Measurements from ENCODE around the gene NCK2. TPM values are rescaled to one million over a fixed set of nuclear protein-coding genes. Genes with fewer than 3 reads are reported as not detected.

NCK2 gene
- total and polyA plus RNA-seq, 10 of the 15 experiments (the other 5 are each of a cell fraction or from before 2014, with no cell fraction given): 1.2 to 30.9 (median 14.1) TPM

DNA sequence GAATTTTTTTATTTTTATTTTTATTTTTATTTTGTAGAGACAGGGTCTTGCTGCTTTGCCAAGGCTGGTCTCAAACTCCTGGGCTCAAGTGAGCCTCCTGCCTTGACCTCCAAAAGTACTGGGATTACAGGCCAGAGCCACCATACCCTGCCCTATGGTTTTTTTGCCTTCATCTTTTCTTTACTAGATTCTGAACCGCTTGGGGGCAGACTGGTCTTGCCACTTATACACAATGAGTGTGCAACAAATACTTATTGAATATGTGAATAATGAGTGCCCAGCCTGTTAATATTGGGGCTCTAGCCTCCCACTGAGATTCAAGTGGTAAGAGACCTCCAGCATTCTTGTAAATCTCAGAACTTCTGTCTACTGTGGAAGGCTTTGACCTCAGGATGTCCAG lies 3.9 kb downstream of the NCK2 start:
- no peak overlapping the region for H2AFZ ChIP-seq (ENCODE audit: control insufficient read depth, low read depth, low read length)
- ATAC-seq (peak; percentile 43), FAIRE-seq (no peak), DNase-seq (ENCODE audit: low read depth, low spot score) (no peak)
- ChIA-PET SMC1A (ENCODE audit: uncharacterized antibody, unreplicated experiment) (interaction anchor here (0.6 to 7.3 kb wide), 14 partner anchors 8 to 338 kb away, joined by 3 to 70 read pairs (median 4); no protein-coding TSS in a partner anchor), RAD21 (ENCODE audit: unreplicated experiment) (interaction anchor here (1.1 to 5.1 kb wide), 13 partner anchors 9 to 356 kb away, joined by 3 to 40 read pairs (median 4); no protein-coding TSS in a partner anchor), POLR2A (no interaction called here), CTCF (interaction anchor here (0.9 to 4.2 kb wide), 18 partner anchors 7 to 357 kb away, joined by 3 to 29 read pairs (median 4); no protein-coding TSS in a partner anchor)
- H3K4me2 ChIP-seq (ENCODE audit: control insufficient read depth, insufficient read depth): no peak overlapping the region; the same call in 1 of the 2 replicates
- H3K4me1 ChIP-seq (ENCODE audit: control insufficient read depth, insufficient read depth, low read length): peaks cover 35% of the 10 kb centered on the region
- H3K36me3 ChIP-seq (ENCODE audit: control insufficient read depth in 2 of 2, insufficient read depth in 2 of 2, low read length in 1 of 2): no peaks in the 10 kb centered on the region; a peak in 1 of 4 replicates
- H3K27ac ChIP-seq (ENCODE audit: control insufficient read depth, insufficient read depth): peak overlapping the region; percentile 79; the same call in 1 of the 2 replicates
- H3K27me3 ChIP-seq (replicated peaks in 1 of 2; ENCODE audit: control insufficient read depth in 2 of 2, insufficient read depth in 2 of 2, low read length in 1 of 2): no peaks in the 10 kb centered on the region
- intact Hi-C loops (cut with micrococcal nuclease; ENCODE audit: unreplicated experiment): loop anchor here (1.0 to 10.0 kb wide), 8 partner anchors 48 to 444 kb away; partner anchors contain the start of genes C2orf49 and UXS1
- no peak overlapping the region for H3K9ac ChIP-seq (ENCODE audit: control insufficient read depth, insufficient read depth, low read length)
- H3K4me3 ChIP-seq: 0 out of 2 replicates have a peak overlapping the region, but pooled peaks have one; percentile 81
- H4K20me1 ChIP-seq (ENCODE audit: control insufficient read depth, insufficient read depth): no peaks in the 10 kb centered on the region; the same call in none of the 2 replicates
- 16% methylated on average over 1 of the region's 1 CpG for WGBS (ENCODE audit: insufficient coverage, insufficient replicate concordance, low lambda C conversion rate, missing lambda C conversion rate)
- peaks cover 73% of the 10 kb centered on the region for H3K79me2 ChIP-seq (ENCODE audit: control insufficient read depth, insufficient read depth, low read length)
- in situ Hi-C loops (cut with MboI): no loop called here
- BruUV-seq (replicated peaks): no TSS peak
- H3K9me3 ChIP-seq (replicated peaks; ENCODE audit: control insufficient read depth, insufficient read depth, low read length): no peaks in the 10 kb centered on the region
- TF ChIP-seq NFYA (IDR thresholded peaks at IDR 0.05; ENCODE audit: borderline replicate concordance, low read depth, low read length): no peak
- no peak for TF ChIP-seq TBL1XR1 (IDR thresholded peaks at IDR 0.05; ENCODE audit: low read depth, low read length)
- no peak for TF ChIP-seq TARDBP (IDR thresholded peaks at IDR 0.05; ENCODE audit: borderline replicate concordance)
- TF ChIP-seq RFX5 (IDR thresholded peaks at IDR 0.05; ENCODE audit: low read depth, low read length): no peak
- TF ChIP-seq, protein P1, sequence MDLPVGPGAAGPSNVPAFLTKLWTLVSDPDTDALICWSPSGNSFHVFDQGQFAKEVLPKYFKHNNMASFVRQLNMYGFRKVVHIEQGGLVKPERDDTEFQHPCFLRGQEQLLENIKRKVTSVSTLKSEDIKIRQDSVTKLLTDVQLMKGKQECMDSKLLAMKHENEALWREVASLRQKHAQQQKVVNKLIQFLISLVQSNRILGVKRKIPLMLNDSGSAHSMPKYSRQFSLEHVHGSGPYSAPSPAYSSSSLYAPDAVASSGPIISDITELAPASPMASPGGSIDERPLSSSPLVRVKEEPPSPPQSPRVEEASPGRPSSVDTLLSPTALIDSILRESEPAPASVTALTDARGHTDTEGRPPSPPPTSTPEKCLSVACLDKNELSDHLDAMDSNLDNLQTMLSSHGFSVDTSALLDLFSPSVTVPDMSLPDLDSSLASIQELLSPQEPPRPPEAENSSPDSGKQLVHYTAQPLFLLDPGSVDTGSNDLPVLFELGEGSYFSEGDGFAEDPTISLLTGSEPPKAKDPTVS (IDR thresholded peaks at IDR 0.05; ENCODE audit: low read depth, low read length): no peak
- no peak for TF ChIP-seq WRNIP1 (IDR thresholded peaks at IDR 0.05; ENCODE audit: borderline replicate concordance, low read depth, low read length)
- TF ChIP-seq, protein P2, sequence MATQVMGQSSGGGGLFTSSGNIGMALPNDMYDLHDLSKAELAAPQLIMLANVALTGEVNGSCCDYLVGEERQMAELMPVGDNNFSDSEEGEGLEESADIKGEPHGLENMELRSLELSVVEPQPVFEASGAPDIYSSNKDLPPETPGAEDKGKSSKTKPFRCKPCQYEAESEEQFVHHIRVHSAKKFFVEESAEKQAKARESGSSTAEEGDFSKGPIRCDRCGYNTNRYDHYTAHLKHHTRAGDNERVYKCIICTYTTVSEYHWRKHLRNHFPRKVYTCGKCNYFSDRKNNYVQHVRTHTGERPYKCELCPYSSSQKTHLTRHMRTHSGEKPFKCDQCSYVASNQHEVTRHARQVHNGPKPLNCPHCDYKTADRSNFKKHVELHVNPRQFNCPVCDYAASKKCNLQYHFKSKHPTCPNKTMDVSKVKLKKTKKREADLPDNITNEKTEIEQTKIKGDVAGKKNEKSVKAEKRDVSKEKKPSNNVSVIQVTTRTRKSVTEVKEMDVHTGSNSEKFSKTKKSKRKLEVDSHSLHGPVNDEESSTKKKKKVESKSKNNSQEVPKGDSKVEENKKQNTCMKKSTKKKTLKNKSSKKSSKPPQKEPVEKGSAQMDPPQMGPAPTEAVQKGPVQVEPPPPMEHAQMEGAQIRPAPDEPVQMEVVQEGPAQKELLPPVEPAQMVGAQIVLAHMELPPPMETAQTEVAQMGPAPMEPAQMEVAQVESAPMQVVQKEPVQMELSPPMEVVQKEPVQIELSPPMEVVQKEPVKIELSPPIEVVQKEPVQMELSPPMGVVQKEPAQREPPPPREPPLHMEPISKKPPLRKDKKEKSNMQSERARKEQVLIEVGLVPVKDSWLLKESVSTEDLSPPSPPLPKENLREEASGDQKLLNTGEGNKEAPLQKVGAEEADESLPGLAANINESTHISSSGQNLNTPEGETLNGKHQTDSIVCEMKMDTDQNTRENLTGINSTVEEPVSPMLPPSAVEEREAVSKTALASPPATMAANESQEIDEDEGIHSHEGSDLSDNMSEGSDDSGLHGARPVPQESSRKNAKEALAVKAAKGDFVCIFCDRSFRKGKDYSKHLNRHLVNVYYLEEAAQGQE (IDR thresholded peaks at IDR 0.05; ENCODE audit: low read depth, low read length): no peak
- TF ChIP-seq ZNF24 (IDR thresholded peaks at IDR 0.05): no peak
- TF ChIP-seq, protein P3, sequence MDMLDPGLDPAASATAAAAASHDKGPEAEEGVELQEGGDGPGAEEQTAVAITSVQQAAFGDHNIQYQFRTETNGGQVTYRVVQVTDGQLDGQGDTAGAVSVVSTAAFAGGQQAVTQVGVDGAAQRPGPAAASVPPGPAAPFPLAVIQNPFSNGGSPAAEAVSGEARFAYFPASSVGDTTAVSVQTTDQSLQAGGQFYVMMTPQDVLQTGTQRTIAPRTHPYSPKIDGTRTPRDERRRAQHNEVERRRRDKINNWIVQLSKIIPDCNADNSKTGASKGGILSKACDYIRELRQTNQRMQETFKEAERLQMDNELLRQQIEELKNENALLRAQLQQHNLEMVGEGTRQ (IDR thresholded peaks at IDR 0.05; ENCODE audit: borderline replicate concordance, low read depth, low read length): no peak
- TF ChIP-seq, protein P4, sequence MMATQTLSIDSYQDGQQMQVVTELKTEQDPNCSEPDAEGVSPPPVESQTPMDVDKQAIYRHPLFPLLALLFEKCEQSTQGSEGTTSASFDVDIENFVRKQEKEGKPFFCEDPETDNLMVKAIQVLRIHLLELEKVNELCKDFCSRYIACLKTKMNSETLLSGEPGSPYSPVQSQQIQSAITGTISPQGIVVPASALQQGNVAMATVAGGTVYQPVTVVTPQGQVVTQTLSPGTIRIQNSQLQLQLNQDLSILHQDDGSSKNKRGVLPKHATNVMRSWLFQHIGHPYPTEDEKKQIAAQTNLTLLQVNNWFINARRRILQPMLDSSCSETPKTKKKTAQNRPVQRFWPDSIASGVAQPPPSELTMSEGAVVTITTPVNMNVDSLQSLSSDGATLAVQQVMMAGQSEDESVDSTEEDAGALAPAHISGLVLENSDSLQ (IDR thresholded peaks at IDR 0.05): no peak
- TF ChIP-seq ZNF274 (IDR thresholded peaks at IDR 0.05; ENCODE audit: insufficient read depth, insufficient read length): no peak
- TF ChIP-seq RAD21 (IDR thresholded peaks at IDR 0.05; ENCODE audit: insufficient read depth, low read depth, low read length): peak; percentile 69
- TF ChIP-seq, protein P5, sequence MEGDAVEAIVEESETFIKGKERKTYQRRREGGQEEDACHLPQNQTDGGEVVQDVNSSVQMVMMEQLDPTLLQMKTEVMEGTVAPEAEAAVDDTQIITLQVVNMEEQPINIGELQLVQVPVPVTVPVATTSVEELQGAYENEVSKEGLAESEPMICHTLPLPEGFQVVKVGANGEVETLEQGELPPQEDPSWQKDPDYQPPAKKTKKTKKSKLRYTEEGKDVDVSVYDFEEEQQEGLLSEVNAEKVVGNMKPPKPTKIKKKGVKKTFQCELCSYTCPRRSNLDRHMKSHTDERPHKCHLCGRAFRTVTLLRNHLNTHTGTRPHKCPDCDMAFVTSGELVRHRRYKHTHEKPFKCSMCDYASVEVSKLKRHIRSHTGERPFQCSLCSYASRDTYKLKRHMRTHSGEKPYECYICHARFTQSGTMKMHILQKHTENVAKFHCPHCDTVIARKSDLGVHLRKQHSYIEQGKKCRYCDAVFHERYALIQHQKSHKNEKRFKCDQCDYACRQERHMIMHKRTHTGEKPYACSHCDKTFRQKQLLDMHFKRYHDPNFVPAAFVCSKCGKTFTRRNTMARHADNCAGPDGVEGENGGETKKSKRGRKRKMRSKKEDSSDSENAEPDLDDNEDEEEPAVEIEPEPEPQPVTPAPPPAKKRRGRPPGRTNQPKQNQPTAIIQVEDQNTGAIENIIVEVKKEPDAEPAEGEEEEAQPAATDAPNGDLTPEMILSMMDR (IDR thresholded peaks at IDR 0.05 in 2 of 3, conservative IDR thresholded peaks at IDR 0.05 in 1 of 3; ENCODE audit: control insufficient read depth in 2 of 3, extremely low read depth in 1 of 3, insufficient read depth in 1 of 3, low read depth in 3 of 3, low read length in 3 of 3): peak; percentile 27 to 56 (median 28); a peak in 4 of 6 replicates
- TF ChIP-seq EED (IDR thresholded peaks at IDR 0.05; ENCODE audit: low read depth): no peak

Data from GM12878 (cell line).